Activated CD4-positive, alpha-beta T cell treated with anti-CD3 and anti-CD28 coated beads, Interleukin-2, amount 50 U/mL, for 1 hour (primary cell): ENCODE results near the gene TOR1AIP1.
A peak's percentile ranks its signal among the peaks of the same experiment; 100 is the strongest.
"Not testable (repeated sequence)": the region's sequence is repeated elsewhere in the genome, so short reads cannot be mapped to it uniquely, and the experiment has no call there.

ENCODE experiments used
- DNase-seq: peaks from one replicate; pipeline ENCODE4 v3.0.0-alpha.2; 2020

TOR1AIP1 gene

DNA sequence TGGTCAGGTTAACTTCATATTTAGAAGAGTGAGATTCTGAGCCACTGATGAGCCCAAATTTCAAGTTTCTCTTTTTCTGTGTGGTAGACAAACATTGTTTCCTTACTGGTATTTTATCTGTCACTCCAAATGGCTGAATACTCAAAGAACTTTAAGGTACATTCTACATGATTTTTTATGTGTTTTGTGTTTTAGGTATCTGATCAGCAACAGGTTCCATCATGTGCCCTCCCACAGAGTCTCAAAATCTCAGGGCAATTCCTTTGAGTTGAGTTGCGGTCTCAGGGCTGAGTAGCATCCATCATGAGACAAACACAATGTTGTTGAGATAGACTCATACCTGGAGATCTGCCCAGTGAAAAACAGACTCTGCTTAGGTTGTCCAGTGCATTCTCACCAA, 57.9 kb downstream of the TOR1AIP1 start:
- DNase-seq, result no peak

DNA sequence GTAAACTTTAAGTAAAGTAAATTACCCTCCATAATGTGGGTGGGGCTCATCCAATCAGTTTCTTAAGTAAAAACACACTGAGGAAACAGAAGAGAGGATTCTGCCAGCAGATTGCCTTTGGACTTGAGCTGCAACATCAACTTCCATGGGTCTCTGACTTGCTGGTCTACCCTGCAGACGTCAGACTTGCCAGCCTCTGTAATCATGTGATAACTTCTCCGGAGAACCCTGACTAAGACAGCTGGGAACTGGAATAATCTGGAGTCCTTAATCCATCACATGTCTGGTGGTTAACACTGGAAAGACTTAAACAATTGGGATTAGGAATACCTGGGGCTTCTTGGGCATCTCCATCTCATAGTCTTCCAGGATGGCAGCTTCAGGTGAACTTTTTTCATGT, 59.4 kb downstream of the TOR1AIP1 start:
- no peak for DNase-seq

DNA sequence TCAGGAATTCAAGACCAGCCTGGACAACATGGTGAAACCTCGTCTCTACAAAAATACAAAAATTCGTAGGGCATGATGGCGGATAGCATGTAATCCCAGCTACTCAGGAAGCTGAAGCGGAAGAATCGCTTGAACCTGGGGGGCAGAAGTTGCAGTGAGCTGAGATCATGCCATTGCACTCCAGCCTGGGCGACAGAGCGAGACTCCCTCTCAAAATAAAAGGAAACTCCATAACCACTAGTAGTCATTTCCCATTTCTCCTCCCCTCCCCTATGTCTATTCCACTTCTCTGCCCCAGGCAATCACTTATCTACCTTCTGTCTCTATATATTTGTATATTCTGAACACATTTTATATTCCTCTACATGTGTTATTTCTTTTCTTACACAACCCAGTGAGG, 68.6 kb downstream of the TOR1AIP1 start:
- DNase-seq, result no peak

DNA sequence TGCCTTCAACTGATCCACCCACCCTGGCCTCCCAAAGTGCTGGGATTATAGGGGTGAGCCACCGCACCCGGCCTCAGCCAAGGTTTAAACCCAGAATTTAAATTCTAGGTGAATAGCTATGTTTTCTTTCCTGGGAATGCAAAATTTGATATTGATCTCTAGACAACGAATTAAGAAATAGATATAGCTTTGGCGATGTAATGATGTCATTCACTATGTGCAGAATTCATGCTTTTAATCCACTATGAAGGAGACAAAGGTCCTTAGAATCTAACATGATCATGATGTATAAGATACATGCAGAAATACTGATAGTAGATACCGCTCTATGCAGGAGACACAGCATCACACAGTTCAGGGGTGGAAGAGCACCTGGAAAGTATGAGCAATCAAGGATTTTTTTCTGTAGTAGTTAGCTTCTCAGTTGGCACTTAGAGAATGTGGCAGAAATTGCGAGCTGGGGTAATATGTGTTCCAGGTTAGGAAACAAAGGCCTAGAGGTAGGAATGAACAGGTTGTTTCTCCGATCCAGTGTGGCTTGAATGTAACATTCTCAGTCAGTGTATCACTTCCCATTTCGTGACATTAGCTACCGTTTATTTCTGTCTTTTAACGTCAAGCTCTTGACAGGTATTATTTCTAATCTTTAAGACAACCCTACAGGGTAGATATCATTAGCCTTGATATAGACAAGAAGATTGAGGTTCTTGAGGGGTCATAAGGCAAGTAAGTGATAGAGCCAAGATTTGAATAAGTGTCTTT, 69.5 kb downstream of the TOR1AIP1 start:
- DNase-seq, result no peak

DNA sequence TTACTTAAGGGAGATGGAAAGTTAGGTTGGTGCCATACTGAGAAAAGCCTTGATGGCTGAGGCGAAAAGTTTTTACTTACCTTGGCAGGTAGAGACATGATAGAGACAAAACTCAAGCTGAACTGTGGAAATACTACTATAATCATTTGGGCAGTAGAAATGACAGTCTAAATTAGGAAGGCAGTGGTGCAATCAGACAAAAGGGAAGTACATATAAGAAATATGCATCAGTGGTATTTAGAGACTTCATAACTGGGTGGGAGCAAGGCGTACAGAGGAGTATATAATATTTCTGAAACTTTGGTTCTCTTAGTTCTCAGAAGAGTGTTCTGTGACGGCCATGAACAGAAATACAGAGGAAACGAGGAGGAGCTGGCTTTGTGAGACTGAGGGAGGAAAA, 70.1 kb downstream of the TOR1AIP1 start:
- no peak for DNase-seq

DNA sequence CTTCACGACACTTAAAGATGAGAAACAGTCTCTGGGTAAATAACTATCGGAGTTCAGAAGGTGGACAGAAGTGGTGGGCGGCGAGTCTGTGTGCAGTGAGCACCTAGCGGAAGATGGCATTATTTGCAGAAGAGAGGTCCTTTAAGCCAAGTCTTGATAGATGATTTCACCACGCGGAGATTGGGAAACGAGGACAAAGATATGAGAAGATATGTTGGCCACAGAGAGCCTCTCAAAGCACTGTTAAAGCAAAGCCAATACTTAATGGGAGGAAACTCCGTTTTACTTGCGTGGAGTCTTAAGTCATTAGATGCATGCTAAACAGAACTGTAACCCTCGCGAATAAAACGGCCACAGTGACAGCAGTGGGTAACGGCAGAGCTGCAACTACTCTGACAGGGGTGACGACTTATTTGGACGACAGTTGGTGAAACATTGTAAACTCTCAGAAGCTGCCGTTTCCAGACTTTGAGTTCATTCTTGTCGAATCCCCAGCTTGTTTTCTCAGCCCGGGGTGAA, 71.9 kb downstream of the TOR1AIP1 start:
- DNase-seq, result peak; percentile 24

DNA sequence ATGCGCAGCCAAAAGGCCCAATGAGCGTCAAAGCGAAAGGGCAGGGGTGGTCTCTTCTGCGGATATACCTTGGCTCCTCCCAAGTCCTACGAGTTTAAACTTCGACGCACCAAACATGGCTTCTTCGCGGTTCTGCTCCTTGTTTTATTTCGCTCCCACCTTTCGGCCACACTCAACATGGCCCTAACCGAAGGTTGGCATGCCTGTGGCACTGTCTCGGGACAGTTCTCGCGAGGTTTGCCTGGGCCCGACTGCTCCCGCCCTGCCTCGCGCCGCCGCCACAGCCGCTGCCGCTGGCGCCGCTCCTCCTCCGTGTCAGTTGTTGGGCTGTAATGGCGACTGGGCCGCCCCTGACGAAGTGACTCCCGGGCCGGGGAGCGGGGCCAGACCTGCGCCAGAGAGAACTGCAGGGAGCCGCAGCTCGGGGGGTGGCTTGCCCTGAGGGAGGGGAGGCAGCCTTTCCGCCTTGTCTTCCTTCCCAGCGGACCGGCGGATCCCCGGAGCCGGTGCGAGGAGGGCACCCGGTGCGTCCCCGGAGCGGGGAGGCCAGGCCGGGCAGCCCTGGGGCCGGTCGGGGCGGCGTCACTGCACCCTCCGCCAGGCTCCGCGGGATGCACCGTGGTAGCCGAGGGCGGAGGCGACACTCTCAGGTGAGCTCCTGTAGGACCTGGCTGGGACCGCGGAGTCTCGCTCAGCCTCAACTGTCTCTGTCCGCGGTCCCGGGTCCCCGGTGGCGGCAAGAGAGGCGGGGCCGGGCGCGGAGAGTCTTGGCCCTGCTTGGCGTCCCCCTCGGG, 72.6 kb downstream of the TOR1AIP1 start, which contains the start of gene CEP350:
Gene CEP350, plus strand, starts transcription at position 318 of the 794 bp plus-strand sequence. CDS start 31,372 bp downstream, outside the sequence.
- DNase-seq, result peak; percentile 98

DNA sequence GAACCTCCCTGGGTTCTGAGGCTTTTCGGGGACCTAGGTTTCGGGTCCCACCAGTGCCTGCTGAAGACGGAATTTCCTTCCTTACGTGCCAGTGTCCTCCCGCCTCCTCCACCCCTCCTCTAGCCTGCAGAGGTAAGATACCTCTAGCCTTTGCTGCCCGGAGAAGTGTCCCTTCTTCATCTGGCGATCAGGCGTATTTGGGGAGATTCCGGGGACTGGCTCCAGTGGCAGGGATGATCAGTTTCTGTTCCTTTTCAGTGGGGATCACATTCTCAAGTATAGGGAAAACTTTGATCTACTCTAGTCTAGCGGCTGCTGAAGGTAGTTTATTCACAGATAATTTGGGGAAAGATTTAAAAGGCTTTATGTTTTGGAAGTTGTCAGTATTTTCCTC, 73.2 kb downstream of the TOR1AIP1 start:
- no peak for DNase-seq

DNA sequence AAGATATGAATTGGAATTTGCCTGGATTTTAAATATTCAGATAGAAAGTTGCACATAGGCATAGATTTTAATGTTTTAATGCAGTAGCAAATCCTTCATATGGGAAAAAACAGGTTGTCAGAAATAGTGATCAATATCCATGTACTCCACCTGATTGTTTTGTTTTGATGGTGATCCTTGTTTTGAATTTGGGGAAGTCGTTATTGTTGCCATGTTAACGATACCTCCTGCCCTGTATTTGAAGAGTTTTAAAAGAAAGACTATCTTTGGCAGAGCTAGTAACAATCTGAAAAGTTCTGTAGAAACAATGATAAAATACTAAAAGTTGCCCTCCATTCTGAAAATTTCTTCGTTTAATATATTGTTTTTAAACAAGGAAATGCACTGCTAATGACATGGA, 73.6 kb downstream of the TOR1AIP1 start:
- no peak for DNase-seq

DNA sequence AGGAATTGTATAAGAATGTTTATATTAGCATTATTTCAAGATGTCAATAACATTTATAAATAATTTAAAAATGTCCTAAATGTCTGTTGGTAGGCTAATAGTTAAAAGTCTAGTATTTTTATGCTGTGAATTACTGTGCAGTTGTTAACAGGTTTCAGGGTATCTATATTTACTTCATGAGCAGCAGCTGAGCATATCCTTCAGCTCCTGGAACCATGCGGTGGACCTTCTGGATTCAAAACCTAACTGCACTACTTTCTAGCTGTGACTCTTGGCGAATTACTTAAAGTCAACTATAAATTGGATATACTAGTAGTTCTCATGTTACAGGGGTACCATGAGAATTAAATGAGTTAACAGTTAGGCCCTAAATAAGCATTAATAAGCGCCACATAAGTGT, 76.3 kb downstream of the TOR1AIP1 start:
- DNase-seq, result no peak

DNA sequence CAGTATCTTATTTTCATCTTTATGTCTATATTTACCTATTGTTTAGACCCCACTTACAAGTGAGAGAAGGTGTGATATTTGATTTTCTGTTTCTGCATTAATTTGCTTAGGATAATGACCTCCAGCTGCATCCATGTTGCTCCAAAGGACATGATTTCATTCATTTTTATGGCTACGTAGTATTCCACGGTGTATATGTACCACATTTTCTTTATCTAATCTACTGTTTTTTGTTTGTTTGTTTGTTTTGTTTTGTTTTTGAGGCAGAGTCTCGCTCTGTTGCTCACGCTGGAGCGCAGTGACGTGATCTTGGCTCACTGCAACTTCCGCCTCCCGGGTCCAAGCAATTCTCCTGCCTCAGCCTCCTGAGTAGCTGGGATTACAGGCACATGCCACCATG, 80.1 kb downstream of the TOR1AIP1 start:
- DNase-seq, result not testable (repeated sequence)

DNA sequence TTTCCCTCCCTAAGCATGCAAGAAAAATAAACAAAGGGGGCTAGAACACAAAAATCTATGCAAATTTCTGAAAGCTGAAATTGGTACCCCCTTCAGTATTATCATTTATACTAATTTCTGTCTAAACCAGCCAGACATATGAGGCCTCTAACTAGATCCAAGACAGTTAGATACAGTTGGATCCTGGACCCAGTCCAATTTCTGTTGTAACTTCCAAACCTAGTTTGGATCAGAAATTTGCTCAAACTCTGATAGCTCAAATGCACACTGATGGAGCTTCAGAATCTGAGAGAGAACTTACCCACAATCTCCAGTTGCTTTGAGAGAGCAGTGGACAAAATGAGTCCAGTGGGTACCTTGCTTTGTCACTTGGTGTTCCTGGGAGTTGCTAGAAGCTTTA, 84.5 kb downstream of the TOR1AIP1 start:
- no peak for DNase-seq

DNA sequence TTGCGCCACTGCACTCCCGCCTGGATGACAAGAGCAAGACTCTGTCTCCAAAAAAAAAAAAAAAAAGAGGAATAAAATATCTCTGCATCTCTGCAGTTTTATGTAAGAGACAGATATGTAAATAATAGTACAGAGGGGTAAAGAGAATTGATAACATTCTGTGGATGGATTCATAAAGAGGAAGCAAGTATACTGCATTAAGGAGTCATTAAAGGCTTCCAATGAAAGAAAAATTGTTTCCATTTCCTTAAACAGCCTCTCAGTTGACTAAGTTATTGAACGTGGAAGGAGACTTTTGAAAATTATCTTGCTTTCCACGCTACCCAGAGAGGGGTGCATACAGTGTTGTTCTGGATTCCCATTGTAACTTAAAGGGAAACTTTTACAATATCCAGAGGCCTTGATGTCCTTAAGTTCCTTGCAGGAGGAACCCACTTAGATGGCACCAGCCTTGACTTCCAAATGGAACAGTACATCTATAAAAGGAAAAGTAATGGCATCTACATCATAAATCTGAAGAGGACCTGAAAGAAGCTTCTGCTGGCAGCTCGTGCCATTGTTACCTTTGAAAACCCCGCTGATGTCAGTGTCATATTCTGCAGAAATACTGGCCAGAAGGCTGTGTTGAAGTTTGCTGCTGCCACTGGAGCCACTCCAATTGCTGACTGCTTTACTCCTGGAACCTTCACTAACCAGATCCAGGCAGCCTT, 86.4 kb downstream of the TOR1AIP1 start:
- no peak for DNase-seq

DNA sequence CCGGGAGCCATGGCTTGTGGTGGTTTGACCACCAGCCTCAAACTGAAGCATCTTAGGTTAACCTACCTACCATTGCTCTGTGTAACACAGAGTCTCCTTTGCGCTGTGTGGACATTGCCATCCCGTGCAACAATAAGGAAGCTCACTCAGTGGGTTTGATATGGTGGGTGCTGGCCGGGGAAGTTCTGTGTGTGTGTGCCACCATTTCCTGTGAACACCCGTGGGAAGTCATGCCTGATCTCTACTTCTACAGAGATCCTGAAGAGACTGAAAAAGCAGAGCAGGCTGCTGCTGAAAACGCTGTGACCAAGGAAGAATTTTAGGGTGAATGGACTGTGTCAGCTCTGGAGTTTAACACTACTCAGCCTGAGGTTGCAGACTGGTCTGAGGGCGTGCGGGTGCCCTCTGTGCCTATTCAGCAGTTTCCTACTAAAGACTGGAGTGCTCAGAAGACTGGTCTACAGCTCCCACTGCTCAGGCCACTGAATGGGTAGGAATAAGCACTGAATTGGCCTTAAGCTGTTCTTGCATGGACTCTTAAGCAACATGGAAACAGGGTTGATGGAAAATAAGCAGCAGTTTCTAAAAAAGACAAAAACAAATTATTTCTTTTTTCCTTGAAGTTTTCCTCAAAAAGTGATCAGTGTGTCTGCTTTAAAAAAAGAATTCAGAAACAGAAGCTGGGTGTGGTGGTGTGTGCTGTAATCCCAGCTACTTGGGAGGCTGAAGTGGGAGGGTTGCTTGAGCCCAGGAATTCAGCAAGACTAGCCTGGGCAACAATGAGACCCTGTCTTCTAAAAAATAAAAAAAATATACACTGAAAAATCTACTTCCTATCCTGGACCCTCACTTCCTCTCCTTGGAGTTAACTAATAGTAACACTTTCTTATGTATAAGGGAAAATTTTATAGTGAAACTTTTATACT, 87.2 kb downstream of the TOR1AIP1 start:
- DNase-seq, result no peak
